ENCODE results near the gene KIRREL3.

GRCh38 chr11:126646701-126647557 is 353.6 kb downstream of the KIRREL3 start:
- TF ChIP-seq CTCF (IDR thresholded peaks at IDR 0.05) (no peak), POLR2A (IDR thresholded peaks at IDR 0.05) (no peak)

Data from testis (tissue), 2 donors.